ENCODE measurements around the gene SNW1. TPM values are rescaled to one million over a fixed set of nuclear protein-coding genes. Genes with fewer than 3 reads are reported as not detected.
"Not testable (repeated sequence)": the region's sequence is repeated elsewhere in the genome, so short reads cannot be mapped to it uniquely, and the experiment has no call there.

SNW1 gene
- total and polyA plus RNA-seq, 2 of the 13 experiments (the other 11 are each of a cell fraction or from before 2014, with no cell fraction given) = 23.2 to 65.8 TPM

- H4K20me1 ChIP-seq (ENCODE audit: insufficient read depth, low read length); FAIRE-seq; H3K9me3 ChIP-seq (ENCODE audit: low read length); in situ Hi-C loops (cut with HindIII; ENCODE audit: extremely low pct_ligation_motif_present, low pct_unique_long_range_greater_than_20kb); BruUV-seq (replicated peaks); DNase-seq (ENCODE audit: low spot score); ATAC-seq; intact Hi-C loops (cut with micrococcal nuclease; ENCODE audit: unreplicated experiment); CTCF ChIA-PET (ENCODE audit: low intra/inter-chr PET ratio, low total read pairs); H2AFZ ChIP-seq (ENCODE audit: low read length); H3K36me3 ChIP-seq (replicated peaks in 1 of 2; ENCODE audit: control insufficient read depth in 1 of 2, insufficient read depth in 2 of 2, low read length in 2 of 2); H3K27me3 ChIP-seq (ENCODE audit: control insufficient read depth in 1 of 2, insufficient read depth in 2 of 2, low read length in 2 of 2); H3K27ac ChIP-seq (ENCODE audit: extremely low read length, insufficient read depth, low read length); H3K79me2 ChIP-seq (ENCODE audit: insufficient read depth, low read length): not testable (repeated sequence)
- peak overlapping the region; percentile 69 to 94 (median 84) for H3K4me3 ChIP-seq (replicated peaks in 1 of 3; ENCODE audit: insufficient read depth in 1 of 3, low read depth in 2 of 3, low read length in 3 of 3)
- peak overlapping the region; percentile 98 for H3K4me2 ChIP-seq (ENCODE audit: low read depth, low read length)
- POLR2A ChIA-PET = interaction anchor here (0.9 to 2.0 kb wide), 6 partner anchors 9 to 90 kb away, joined by 3 to 7 read pairs (median 4); partner anchors contain the start of gene SNW1
- TF ChIP-seq ZNF24 (IDR thresholded peaks at IDR 0.05) (peak; percentile 62; the same call in 1 of the 2 replicates), EED (CRISPR knock-in tag; IDR thresholded peaks at IDR 0.05) (0 out of 2 replicates have a peak, but pooled peaks have one; percentile 6)
- 81% methylated on average over 13 of the region's 13 CpGs for WGBS (ENCODE audit: low lambda C conversion rate)
- H3K4me1 ChIP-seq (ENCODE audit: insufficient read depth, low read length) = peaks cover 46% of the 10 kb centered on the region
- H3K9ac ChIP-seq (ENCODE audit: insufficient read depth, low read depth, low read length) = peak overlapping the region; percentile 85
Measured at GRCh38 chr14:77799456-77799855, 38.5 kb upstream of the SNW1 start.

DNA sequence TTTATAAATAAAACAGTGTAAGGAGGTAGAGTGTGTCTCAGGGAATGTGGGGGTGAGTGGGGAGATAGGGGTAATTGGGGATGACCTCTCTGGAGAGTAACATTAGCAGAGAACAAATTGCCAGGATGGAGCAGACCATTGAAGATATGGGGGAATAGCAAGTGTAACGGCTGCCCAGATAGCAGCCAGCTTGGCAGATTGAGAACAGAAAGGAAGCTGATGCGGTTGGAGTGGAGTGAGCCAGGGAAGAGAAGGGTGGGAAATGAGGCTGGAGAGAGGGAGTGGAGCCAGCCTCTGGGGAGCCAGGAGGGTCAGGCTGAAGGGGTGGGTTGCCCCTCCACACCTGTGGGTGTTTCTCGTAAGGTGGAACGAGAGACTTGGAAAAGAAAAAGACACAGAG is 33.4 kb upstream of the SNW1 start:
- ATAC-seq (no peak), FAIRE-seq (no peak), DNase-seq (ENCODE audit: low spot score) (no peak)
- H3K4me3 ChIP-seq (replicated peaks in 1 of 3; ENCODE audit: insufficient read depth in 1 of 3, low read depth in 2 of 3, low read length in 3 of 3) = no peak overlapping the region
- no TSS peak for BruUV-seq (replicated peaks)
- ChIA-PET POLR2A (no interaction called here), CTCF (ENCODE audit: low intra/inter-chr PET ratio, low total read pairs) (no interaction called here)
- H4K20me1 ChIP-seq (ENCODE audit: insufficient read depth, low read length) = no peaks in the 10 kb centered on the region
- in situ Hi-C loops (cut with HindIII; ENCODE audit: extremely low pct_ligation_motif_present, low pct_unique_long_range_greater_than_20kb) (no loop called here), intact Hi-C loops (cut with micrococcal nuclease; ENCODE audit: unreplicated experiment) (no loop called here)
- no peak overlapping the region for H3K4me2 ChIP-seq (ENCODE audit: low read depth, low read length)
- WGBS (ENCODE audit: low lambda C conversion rate) = 62% methylated on average over 4 of the region's 4 CpGs
- H3K9me3 ChIP-seq (ENCODE audit: low read length) = no peaks in the 10 kb centered on the region
- H3K27ac ChIP-seq (ENCODE audit: extremely low read length, insufficient read depth, low read length) = no peak overlapping the region
- TF ChIP-seq ZNF530 (CRISPR knock-in tag; IDR thresholded peaks at IDR 0.05; ENCODE audit: low read depth) (no peak), ZNF572 (CRISPR knock-in tag; IDR thresholded peaks at IDR 0.05) (no peak), ZNF615 (CRISPR knock-in tag; IDR thresholded peaks at IDR 0.05; ENCODE audit: borderline replicate concordance) (no peak), HNRNPH1 (optimal IDR thresholded peaks at IDR 0.05; ENCODE audit: low read depth, low read length) (no peak), ZNF713 (CRISPR knock-in tag; IDR thresholded peaks at IDR 0.05) (no peak), ATF7 (IDR thresholded peaks at IDR 0.05) (no peak), ATF7 (CRISPR knock-in tag; IDR thresholded peaks at IDR 0.05) (no peak), ZNF883 (CRISPR knock-in tag; IDR thresholded peaks at IDR 0.05; ENCODE audit: not compliant biosample characterization) (no peak), TBX2 (CRISPR knock-in tag; IDR thresholded peaks at IDR 0.05; ENCODE audit: borderline replicate concordance) (no peak)
- H3K9ac ChIP-seq (ENCODE audit: insufficient read depth, low read depth, low read length) = no peak overlapping the region
- no peaks in the 10 kb centered on the region for H3K27me3 ChIP-seq (ENCODE audit: control insufficient read depth in 1 of 2, insufficient read depth in 2 of 2, low read length in 2 of 2)
- H3K36me3 ChIP-seq (replicated peaks in 1 of 2; ENCODE audit: control insufficient read depth in 1 of 2, insufficient read depth in 2 of 2, low read length in 2 of 2) = no peaks in the 10 kb centered on the region
- peaks cover 47% of the 10 kb centered on the region for H3K4me1 ChIP-seq (ENCODE audit: insufficient read depth, low read length)
- H2AFZ ChIP-seq (ENCODE audit: low read length) = no peak overlapping the region
- H3K79me2 ChIP-seq (ENCODE audit: insufficient read depth, low read length) = no peaks in the 10 kb centered on the region

DNA sequence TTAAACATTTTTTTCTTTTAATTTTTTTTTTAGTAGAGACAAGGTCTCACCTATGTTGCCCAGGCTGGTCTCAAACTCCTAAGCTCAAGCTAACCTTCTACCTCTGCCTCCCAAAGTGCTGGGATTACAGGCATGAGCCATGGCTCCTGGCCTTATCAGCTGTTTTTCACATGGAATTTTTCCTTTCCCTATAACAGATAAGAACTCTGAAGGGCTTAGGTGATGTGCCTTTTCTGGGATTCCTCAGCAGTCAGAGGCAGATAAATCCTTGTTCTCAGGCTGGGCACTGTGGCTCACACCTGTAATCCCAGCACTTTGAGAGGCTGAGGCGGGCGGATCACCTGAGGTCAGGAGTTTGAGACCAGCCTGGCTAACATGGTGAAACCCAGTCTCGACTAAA is 32.3 kb upstream of the SNW1 start:
- FAIRE-seq; H4K20me1 ChIP-seq (ENCODE audit: insufficient read depth, low read length); in situ Hi-C loops (cut with HindIII; ENCODE audit: extremely low pct_ligation_motif_present, low pct_unique_long_range_greater_than_20kb); intact Hi-C loops (cut with micrococcal nuclease; ENCODE audit: unreplicated experiment); H3K4me2 ChIP-seq (ENCODE audit: low read depth, low read length); H3K9me3 ChIP-seq (ENCODE audit: low read length); H3K27ac ChIP-seq (ENCODE audit: extremely low read length, insufficient read depth, low read length); H3K36me3 ChIP-seq (replicated peaks in 1 of 2; ENCODE audit: control insufficient read depth in 1 of 2, insufficient read depth in 2 of 2, low read length in 2 of 2); H3K27me3 ChIP-seq (ENCODE audit: control insufficient read depth in 1 of 2, insufficient read depth in 2 of 2, low read length in 2 of 2); H3K4me3 ChIP-seq (replicated peaks in 1 of 3; ENCODE audit: insufficient read depth in 1 of 3, low read depth in 2 of 3, low read length in 3 of 3); DNase-seq (ENCODE audit: low spot score); CTCF ChIA-PET (ENCODE audit: low intra/inter-chr PET ratio, low total read pairs); H3K79me2 ChIP-seq (ENCODE audit: insufficient read depth, low read length); BruUV-seq (replicated peaks); POLR2A ChIA-PET; H3K9ac ChIP-seq (ENCODE audit: insufficient read depth, low read depth, low read length); ATAC-seq; H2AFZ ChIP-seq (ENCODE audit: low read length): not testable (repeated sequence)
- peaks cover 50% of the 10 kb centered on the region for H3K4me1 ChIP-seq (ENCODE audit: insufficient read depth, low read length)
- WGBS (ENCODE audit: low lambda C conversion rate) = 57% methylated on average over 3 of the region's 3 CpGs
